SH-SY5Y (cell line): ENCODE measurements around the gene RAD21L1.
A peak's percentile ranks its signal among the peaks of the same experiment; 100 is the strongest.

ENCODE experiments used
- GATA2 ChIP-seq: IDR thresholded peaks from 2 replicates; pipeline ENCODE4 v1.6.1; 2011; ENCODE audit warnings: mild to moderate bottlenecking, low read depth, low read length
- GATA3 ChIP-seq: IDR thresholded peaks from 2 replicates; pipeline ENCODE4 v1.6.1; 2011; ENCODE audit warnings: low read depth, mild to moderate bottlenecking, low read length, moderate library complexity

The RAD21L1 gene

DNA sequence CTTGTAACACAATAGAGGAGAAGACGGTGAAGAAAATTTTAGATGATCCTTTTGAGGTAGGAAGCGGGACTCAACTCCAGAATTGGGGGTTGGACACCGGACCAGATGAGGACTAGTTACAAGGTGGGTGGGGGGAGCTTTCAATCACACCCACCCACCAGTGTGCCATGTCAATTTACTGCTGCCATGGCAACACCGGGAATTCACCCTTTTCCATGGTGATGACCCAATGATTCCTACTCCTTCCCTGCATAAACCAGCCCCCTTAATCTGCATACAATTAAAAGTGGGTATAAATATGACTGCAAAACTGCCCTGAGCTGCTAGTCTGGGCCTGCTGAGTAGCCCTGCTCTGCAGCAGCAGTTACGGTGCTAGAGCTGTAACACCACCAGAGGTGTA is 14.7 kb downstream of the RAD21L1 start:
- no peak for TF ChIP-seq GATA3
- no peak for TF ChIP-seq GATA2

DNA sequence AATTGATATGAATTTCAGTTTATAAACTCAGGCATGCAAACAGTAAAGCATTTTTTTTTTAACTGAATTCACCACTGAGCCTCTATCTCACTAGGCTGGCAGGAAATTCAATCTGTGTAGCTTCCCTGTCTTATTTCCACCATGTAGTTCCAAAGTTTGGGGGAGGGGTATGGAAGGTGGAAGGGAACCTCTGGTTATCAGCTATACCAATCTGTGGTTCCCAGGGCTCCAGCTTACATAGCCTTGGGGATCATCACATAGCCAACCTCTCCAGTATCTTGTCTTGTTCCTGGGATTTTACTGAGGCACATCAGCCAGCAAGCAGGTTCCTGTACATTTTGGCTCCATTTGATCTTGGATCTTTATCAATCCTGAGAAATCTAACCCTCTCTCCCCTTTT is 15.6 kb downstream of the RAD21L1 start:
- TF ChIP-seq GATA2 = peak; percentile 60
- no peak for TF ChIP-seq GATA3

- no peak for TF ChIP-seq GATA3
- no peak for TF ChIP-seq GATA2
These were observed 16.3 kb downstream of the RAD21L1 start for GRCh38 chr20:1242099-1242498.

DNA sequence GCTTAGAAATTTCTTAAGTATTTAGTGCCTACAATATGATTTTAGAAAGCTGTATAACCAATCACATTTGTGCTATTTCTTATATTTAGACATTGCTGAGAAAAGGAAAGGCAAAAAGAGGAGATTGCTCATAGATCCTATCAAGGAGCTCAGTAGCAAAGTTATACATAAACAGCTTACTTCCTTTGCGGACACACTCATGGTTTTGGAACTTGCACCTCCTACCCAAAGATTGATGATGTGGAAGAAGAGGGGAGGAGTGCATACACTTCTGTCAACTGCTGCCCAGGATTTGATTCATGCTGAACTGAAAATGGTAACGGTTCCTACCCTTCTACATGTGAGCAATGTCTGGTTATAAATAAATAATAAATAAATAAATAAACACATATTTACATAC is 16.7 kb downstream of the RAD21L1 start:
- TF ChIP-seq GATA3 (no peak), GATA2 (no peak)

- TF ChIP-seq GATA3 (no peak), GATA2 (no peak)
These were observed 19.7 kb downstream of the RAD21L1 start for GRCh38 chr20:1245578-1245977.

- TF ChIP-seq GATA2 (no peak), GATA3 (no peak)
These were observed 21.8 kb downstream of the RAD21L1 start for GRCh38 chr20:1247689-1248088.

DNA sequence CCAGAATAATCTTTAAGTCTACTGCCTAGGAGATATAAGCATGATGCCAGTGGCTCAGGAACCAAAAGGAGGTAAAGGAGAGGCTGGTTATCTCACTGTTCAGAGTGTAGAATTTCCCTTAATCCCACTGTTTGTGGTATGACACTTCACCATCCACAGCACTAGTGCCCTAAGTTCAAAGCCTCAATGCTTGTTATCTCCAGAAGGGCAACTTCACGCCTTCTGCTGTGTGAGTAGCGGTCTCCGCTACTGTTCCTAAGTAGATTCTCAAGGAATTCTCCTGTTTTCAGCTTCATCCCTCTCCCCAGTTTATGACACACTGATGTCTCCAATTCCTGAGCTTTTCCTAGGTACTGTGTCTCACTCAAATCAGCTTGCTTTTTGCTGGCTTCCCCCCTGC is 26.6 kb downstream of the RAD21L1 start:
- TF ChIP-seq GATA2 (no peak), GATA3 (no peak)

- peak; percentile 87; the same call in 1 of the 2 replicates for TF ChIP-seq GATA2
- TF ChIP-seq GATA3 = peak; percentile 76
These were observed 28.4 kb downstream of the RAD21L1 start for GRCh38 chr20:1254254-1254653.

DNA sequence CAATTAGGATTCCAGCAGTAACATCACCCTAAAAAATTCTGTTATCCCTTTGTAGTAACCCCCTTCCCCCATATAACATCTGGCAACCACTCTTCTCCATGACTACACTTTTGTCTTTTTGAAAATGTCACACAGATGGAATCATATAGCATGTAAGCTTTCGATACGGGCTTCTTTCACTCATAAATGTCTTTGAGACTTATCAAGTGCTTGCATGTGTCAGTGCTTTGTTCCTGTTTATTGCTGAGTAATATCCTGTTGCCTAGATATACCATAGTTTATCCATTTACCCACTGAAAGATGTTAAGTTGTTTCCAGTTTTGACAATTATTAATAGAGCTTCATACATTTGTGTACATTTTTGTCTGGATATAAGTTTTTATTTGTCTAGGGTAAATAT is 29.8 kb downstream of the RAD21L1 start:
- TF ChIP-seq GATA2 (no peak), GATA3 (no peak)

GRCh38 chr20:1263853-1264252 is 38.0 kb downstream of the RAD21L1 start:
- TF ChIP-seq GATA2 (no peak), GATA3 (no peak)

GRCh38 chr20:1264727-1265126 is 38.9 kb downstream of the RAD21L1 start:
- TF ChIP-seq GATA3 (no peak), GATA2 (no peak)

DNA sequence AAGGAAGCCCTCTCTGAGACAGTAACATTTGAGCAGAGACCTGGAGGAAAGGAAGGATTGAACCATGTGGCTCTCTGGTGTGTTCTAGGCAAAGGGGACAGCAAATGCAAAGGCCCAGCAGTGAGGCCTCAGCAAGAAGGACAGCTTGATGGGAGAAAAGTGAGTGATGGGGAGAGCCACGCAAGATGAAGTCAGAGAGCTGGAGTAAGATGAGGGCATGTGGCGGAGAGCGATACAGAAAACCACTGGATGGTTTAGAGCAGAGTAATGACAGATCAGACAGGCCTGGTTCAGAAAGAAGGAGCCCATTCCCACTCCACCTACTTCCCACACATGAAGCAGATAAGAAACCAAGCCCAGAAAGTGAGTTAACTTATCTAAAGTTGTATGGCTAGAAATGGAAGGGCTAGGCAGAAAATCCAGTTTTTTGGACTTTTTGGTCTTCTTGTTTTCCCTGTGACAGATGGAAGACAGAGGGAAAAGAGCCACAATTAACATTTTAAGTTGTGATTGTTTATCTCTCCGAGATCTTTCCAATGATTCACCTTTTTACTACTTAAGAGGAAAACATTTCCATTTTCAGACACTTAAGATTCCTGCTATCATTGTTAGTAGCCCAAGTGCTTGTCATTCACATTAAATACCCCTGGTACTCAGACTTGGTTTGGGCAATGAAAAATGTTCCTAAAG is 39.5 kb downstream of the RAD21L1 start:
- TF ChIP-seq GATA2 = no peak
- no peak for TF ChIP-seq GATA3

- TF ChIP-seq GATA2 = no peak
- no peak for TF ChIP-seq GATA3
These were observed 40.0 kb downstream of the RAD21L1 start for GRCh38 chr20:1265916-1266166.

GRCh38 chr20:1266167-1266973 is 40.5 kb downstream of the RAD21L1 start, which contains the start of gene SNPH:
TSS of gene SNPH (plus strand) at chr20:1266294. CDS start at chr20:1296240, 29,946 bp downstream.
- TF ChIP-seq GATA2 = no peak
- no peak for TF ChIP-seq GATA3

DNA sequence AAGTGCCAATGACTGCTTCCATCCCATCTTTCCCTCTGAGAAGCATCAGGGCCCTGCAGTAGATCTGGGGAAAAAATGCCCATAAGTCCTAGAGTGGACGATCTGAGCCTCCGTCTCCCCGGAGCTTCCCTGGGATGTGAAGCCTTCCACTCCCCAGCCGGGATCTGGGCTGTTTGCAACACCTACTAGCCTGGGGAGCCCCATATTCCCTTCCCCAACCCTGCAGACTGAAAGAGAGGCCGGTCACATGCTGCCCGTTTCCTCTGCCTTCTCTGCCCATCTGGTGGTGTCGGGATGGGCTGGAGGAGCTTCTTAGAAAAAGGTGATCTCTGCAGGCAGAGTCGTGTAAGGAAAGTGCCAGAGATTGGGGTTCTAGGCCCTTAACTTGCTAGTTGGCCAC is 41.3 kb downstream of the RAD21L1 start:
- TF ChIP-seq GATA2 = no peak
- TF ChIP-seq GATA3 = no peak
